ENCODE measurements around the gene MGP.

GRCh38 chr12:14871886-14872285 is 13.8 kb downstream of the MGP start:
- no peak for TF ChIP-seq GABPA (IDR thresholded peaks at IDR 0.05; ENCODE audit: low read depth, low read length)
- no peak for TF ChIP-seq GABPA (CRISPR knock-in tag; IDR thresholded peaks at IDR 0.05; ENCODE audit: low read depth)
- TF ChIP-seq ZNF512B (CRISPR knock-in tag; IDR thresholded peaks at IDR 0.05; ENCODE audit: borderline replicate concordance), result no peak
- no peak for TF ChIP-seq POLR2A (IDR thresholded peaks at IDR 0.05; ENCODE audit: insufficient read depth in 1 of 2, low read depth in 2 of 2, low read length in 2 of 2)
